Psoas muscle (tissue), 8 donors: ENCODE results near the gene OR10T2. TPM values are rescaled to one million over a fixed set of nuclear protein-coding genes. Genes with fewer than 3 reads are reported as not detected.
"Not testable (repeated sequence)": the region's sequence is repeated elsewhere in the genome, so short reads cannot be mapped to it uniquely, and the experiment has no call there.

Experiments
- ATAC-seq, 4 donors: fragments of 200-7000 bp; cut with Tn5 transposase; one replicate each; pipeline ENCODE4 v1.9.1; 2020; ENCODE audit warnings: moderate library complexity in 3 of 4, mild to moderate bottlenecking in 2 of 4
- DNase-seq, 2 donors: peaks; one replicate each; pipeline ENCODE4 v3.0.0-alpha.2; 2020
- H3K27ac ChIP-seq: fragments of 200-600 bp; one replicate; pipeline ENCODE4 v1.8.0; 2022
- H3K27me3 ChIP-seq, 3 donors: fragments of 200-600 bp in 1 of 3; one replicate each; pipeline versions ENCODE4 v1.6.1 to v1.8.0; 2013 to 2022; ENCODE audit warnings: low read length in 2 of 3, mild to moderate bottlenecking in 2 of 3, moderate library complexity in 1 of 3; ENCODE audit not compliant: insufficient read depth in 3 of 3
- H3K36me3 ChIP-seq, 2 donors: fragments of 200-600 bp in 1 of 2; one replicate each; pipeline versions ENCODE4 v1.6.1 to v1.8.0; 2013 to 2022; ENCODE audit warnings: low read depth in 1 of 2, mild to moderate bottlenecking in 1 of 2, moderate library complexity in 1 of 2; ENCODE audit not compliant: insufficient read depth in 1 of 2
- H3K4me1 ChIP-seq: fragments of 200-600 bp; one replicate; pipeline ENCODE4 v1.8.0; 2022
- H3K4me3 ChIP-seq: fragments of 200-600 bp; one replicate; pipeline ENCODE4 v1.8.0; 2022; ENCODE audit warnings: mild to moderate bottlenecking
- H3K9me3 ChIP-seq: fragments of 200-600 bp; one replicate; pipeline ENCODE4 v1.8.0; 2022
- WGBS, 3 donors: extraction: QIAGEN DNeasy Blood & Tissue Kit; methylation state at CpG; one replicate each; pipeline versions ENCODE4 v1.1.6 to v1.1.7; 2013; 5-methylcytosine and 5-hydroxymethylcytosine counted together
- intact Hi-C, 2 donors: fragments of 100-400 bp; cut with DNase I; formaldehyde crosslinking; loops; one replicate each; pipeline versions ENCODE4 v1.11.0 to v1.14.2; 2022
- long read RNA-seq, 2 donors: library from polyadenylated mRNA; unstranded; transcript quantifications; one replicate each; pipeline ENCODE4 v2.0.0, GENCODE V29; 2021
- polyA plus RNA-seq, 3 donors: library from polyadenylated mRNA; stranded (reverse); fragments of 200-250 nt; gene quantifications; one replicate each; pipeline ENCODE4 v1.2.3, GENCODE V29; 2013
- total RNA-seq, 4 donors: library from RNA; stranded (reverse); fragmentation: NEBNext Ultra II Directional in 2 of 4; extraction: Animal tissue kit (Norgen Biotek cat#: 25700) in 2 of 4; gene quantifications; one replicate each; pipeline versions ENCODE4 v1.2.1 to v1.2.4, GENCODE V29; 2021 to 2023
- TF ChIP-seq, protein P1 (sequence below): fragments of 200-600 bp; IDR thresholded peaks from one replicate; pipeline ENCODE4 v1.8.0; 2022; ENCODE audit warnings: antibody characterized with exemption
- donor health status: healthy with polysubstance abuse.
- donor health status: DM: no; HTN: no; CAD: no; lungs with moderate emphysema.
- donor health status: Bipolar disorder and iron deficiency.
- donor health status: healthy.
- donor health status: DM: yes; HTN: yes; CAD: no.
- donor health status: DM: no; HTN: no; CAD: no.
- donor health status: DM: no; HTN: no; CAD: no.
- donor health status: DM: yes; HTN: yes; CAD: no.

OR10T2 gene
- not detected for total RNA-seq
- not detected for polyA plus RNA-seq
- long read RNA-seq, donor 1 = 0 reads
- long read RNA-seq, donor 2 = 0 reads

GRCh38 chr1:158398818-158399514, at the start of gene OR10T2:
Gene OR10T2, minus strand, starts transcription at chr1:158399466. Its CDS starts 0 bp downstream, at chr1:158399466.
- Histone ChIP-seq H3K36me3 (no peaks in the 10 kb centered on the region), H3K27me3 (no peaks in the 10 kb centered on the region), H3K4me3 (no peak within 1 kb of the TSS), H3K27ac (no peak within 1 kb of the TSS), H3K4me1 (no peaks in the 10 kb centered on the region), H3K9me3 (no peaks in the 10 kb centered on the region)
- intact Hi-C loops = no loop called here
- DNase-seq (no peak), ATAC-seq (no peak)
- 66 to 82% (median 72%) methylated on average over 5 of the region's 5 CpGs for WGBS, 3 donors
- TF ChIP-seq, protein P1, sequence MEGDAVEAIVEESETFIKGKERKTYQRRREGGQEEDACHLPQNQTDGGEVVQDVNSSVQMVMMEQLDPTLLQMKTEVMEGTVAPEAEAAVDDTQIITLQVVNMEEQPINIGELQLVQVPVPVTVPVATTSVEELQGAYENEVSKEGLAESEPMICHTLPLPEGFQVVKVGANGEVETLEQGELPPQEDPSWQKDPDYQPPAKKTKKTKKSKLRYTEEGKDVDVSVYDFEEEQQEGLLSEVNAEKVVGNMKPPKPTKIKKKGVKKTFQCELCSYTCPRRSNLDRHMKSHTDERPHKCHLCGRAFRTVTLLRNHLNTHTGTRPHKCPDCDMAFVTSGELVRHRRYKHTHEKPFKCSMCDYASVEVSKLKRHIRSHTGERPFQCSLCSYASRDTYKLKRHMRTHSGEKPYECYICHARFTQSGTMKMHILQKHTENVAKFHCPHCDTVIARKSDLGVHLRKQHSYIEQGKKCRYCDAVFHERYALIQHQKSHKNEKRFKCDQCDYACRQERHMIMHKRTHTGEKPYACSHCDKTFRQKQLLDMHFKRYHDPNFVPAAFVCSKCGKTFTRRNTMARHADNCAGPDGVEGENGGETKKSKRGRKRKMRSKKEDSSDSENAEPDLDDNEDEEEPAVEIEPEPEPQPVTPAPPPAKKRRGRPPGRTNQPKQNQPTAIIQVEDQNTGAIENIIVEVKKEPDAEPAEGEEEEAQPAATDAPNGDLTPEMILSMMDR = no peak

- WGBS, 3 donors = 65 to 75% (median 73%) methylated on average over 4 of the region's 4 CpGs
- DNase-seq (no peak), ATAC-seq (no peak)
- intact Hi-C loops = no loop called here
- H3K27ac ChIP-seq = no peak overlapping the region
- H3K27me3 ChIP-seq = peaks cover 0 to 2% (median 0%) of the 10 kb centered on the region in 3 donors
- H3K36me3 ChIP-seq = no peaks in the 10 kb centered on the region
- H3K4me1 ChIP-seq = no peaks in the 10 kb centered on the region
- H3K9me3 ChIP-seq = no peaks in the 10 kb centered on the region
- TF ChIP-seq, protein P1 = no peak
- no peak overlapping the region for H3K4me3 ChIP-seq
Measured at GRCh38 chr1:158445376-158445775, 46.1 kb upstream of the OR10T2 start.

- ATAC-seq = no peak
- intact Hi-C loops = no loop called here
- Histone ChIP-seq H3K27me3 (no peaks in the 10 kb centered on the region), H3K4me3 (no peak overlapping the region), H3K9me3 (no peaks in the 10 kb centered on the region), H3K36me3 (no peaks in the 10 kb centered on the region), H3K4me1 (no peaks in the 10 kb centered on the region), H3K27ac (no peak overlapping the region)
- DNase-seq = no peak
- 50 to 56% (median 50%) methylated on average over 3 of the region's 3 CpGs for WGBS, 3 donors
- TF ChIP-seq, protein P1 = no peak
Measured at GRCh38 chr1:158434741-158435140, 35.5 kb upstream of the OR10T2 start.

GRCh38 chr1:158430163-158430562, 30.9 kb upstream of the OR10T2 start:
- 46 to 59% (median 52%) methylated on average over 3 of the region's 3 CpGs for WGBS, 3 donors
- H3K27me3 ChIP-seq, DNase-seq, intact Hi-C loops, ATAC-seq, H3K36me3 ChIP-seq, H3K4me3 ChIP-seq, H3K9me3 ChIP-seq, H3K27ac ChIP-seq, H3K4me1 ChIP-seq: not testable (repeated sequence)

DNA sequence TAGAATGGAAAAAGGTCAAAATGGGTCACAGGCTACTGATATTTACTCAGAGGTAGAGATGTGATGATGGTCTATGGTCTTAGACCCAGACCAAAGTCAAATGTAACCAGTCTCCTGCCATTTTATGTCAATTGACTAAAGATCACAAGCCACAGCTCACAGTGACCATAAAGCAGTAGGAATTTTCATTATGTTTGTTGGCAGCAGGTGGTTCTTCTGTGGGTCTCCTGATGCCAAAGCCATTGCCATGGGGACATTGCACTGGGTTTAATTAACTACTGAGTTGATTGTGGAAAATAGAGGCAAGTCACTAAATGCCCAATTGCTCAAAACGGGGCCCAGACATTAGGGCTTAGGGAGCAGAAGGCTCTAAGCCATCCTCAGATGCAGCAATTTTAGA, 26.9 kb upstream of the OR10T2 start, which contains the start of gene OR10K2:
Gene OR10K2 (minus strand): TSS at position 101 of the 400 bp plus-strand sequence. CDS start 5,371 bp downstream, outside the sequence.
- DNase-seq (no peak), ATAC-seq (no peak)
- intact Hi-C loops = no loop called here
- Histone ChIP-seq H3K9me3 (peaks cover 7% of the 10 kb centered on the region), H3K27me3 (no peaks in the 10 kb centered on the region), H3K4me3 (no peak within 1 kb of the TSS), H3K4me1 (no peaks in the 10 kb centered on the region), H3K27ac (no peak within 1 kb of the TSS), H3K36me3 (no peaks in the 10 kb centered on the region)
- WGBS, 3 donors = 83 to 92% (median 86%) methylated on average over 1 of the region's 1 CpG
- TF ChIP-seq, protein P1 = no peak
